ENCODE measurements around the gene HLA-B.
A peak's percentile ranks its signal among the peaks of the same experiment; 100 is the strongest.

The HLA-B gene

DNA sequence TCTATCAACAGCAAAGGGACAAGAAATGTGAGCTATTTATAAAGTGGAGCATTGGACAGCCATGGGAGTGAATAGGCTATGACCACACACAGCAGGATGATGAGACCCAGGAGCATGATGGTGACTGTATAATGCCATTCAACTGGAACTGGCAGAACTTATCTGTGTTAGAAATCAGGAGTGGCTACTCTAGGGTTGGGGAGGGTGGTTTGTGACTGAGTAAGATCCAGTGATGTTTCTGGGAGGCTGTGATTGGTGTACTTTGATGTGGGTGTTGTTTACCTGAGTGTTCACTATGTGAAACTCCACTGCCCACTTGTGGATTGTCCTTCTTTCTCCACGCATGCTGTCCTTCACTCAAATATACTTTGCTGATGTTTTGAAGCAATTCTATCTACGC, 11.5 kb upstream of the HLA-B start:
- TF ChIP-seq, protein P1, sequence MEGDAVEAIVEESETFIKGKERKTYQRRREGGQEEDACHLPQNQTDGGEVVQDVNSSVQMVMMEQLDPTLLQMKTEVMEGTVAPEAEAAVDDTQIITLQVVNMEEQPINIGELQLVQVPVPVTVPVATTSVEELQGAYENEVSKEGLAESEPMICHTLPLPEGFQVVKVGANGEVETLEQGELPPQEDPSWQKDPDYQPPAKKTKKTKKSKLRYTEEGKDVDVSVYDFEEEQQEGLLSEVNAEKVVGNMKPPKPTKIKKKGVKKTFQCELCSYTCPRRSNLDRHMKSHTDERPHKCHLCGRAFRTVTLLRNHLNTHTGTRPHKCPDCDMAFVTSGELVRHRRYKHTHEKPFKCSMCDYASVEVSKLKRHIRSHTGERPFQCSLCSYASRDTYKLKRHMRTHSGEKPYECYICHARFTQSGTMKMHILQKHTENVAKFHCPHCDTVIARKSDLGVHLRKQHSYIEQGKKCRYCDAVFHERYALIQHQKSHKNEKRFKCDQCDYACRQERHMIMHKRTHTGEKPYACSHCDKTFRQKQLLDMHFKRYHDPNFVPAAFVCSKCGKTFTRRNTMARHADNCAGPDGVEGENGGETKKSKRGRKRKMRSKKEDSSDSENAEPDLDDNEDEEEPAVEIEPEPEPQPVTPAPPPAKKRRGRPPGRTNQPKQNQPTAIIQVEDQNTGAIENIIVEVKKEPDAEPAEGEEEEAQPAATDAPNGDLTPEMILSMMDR (IDR thresholded peaks at IDR 0.05; ENCODE audit: insufficient read depth, low read depth, low read length, missing control alignments): no peak
- H3K4me3 ChIP-seq (ENCODE audit: low read length): no peak overlapping the region
- peak; percentile 42 for DNase-seq (ENCODE audit: low read depth)

DNA sequence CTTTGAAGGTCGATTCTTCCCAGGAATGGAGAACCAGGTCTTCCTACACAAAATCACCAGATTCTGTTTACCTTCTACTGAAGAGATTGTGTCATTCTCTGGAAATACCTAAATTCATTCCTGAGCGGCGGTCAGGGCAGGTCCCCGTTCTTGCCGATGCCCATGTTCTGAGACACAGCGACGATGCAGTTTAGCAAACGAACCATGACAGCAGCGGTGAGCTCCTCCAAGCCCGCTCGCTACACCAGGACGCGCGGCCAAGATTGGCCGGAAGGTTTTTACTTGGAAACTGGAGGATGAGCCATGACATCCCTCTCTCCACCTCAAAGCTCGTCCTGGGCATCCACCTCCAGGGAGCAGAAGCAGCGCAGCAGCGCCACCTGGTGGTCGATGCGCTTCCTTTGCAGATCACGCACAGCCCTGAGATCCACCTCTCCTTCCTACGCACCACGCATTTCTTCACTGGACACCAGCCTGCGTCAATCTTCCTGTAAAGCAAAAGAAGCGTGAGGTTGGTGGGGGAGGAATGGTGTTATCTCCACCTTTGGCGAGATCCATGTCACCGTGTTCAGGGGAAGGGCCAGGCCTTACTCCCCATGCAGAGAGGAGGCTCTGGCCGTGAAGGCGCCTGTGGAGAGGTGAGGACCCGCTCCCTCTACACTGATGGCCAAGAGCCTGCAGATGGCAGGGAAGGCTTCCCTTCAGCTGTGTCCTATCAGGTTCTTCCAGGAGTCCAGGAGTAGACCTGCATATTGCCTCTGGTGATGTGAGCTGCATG, 9.9 kb upstream of the HLA-B start:
- DNase-seq (ENCODE audit: low read depth): peak; percentile 90
- H3K4me3 ChIP-seq (ENCODE audit: low read length): no peak overlapping the region
- TF ChIP-seq, protein P1 (IDR thresholded peaks at IDR 0.05; ENCODE audit: insufficient read depth, low read depth, low read length, missing control alignments): peak; percentile 96

DNA sequence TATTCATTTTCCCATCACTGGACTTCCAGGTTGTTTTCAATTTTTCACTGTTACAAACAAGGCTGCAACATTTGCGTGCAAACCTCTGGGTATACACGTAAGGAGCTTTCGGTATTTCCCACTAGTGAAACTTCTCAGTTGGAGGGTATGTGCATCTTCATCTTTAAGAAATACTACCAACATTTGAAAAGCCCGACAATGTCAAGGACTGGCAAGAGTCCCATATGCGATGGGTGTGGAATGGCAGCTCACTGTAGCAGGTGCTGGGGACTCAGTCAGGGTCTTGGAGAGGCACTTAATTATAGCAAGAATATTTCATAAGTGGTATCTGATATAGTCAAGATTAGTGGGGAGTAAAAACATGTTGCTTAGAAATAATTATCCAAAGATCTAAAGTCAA, 8.9 kb upstream of the HLA-B start:
- DNase-seq (ENCODE audit: low read depth): no peak
- TF ChIP-seq, protein P1 (IDR thresholded peaks at IDR 0.05; ENCODE audit: insufficient read depth, low read depth, low read length, missing control alignments): no peak

DNA sequence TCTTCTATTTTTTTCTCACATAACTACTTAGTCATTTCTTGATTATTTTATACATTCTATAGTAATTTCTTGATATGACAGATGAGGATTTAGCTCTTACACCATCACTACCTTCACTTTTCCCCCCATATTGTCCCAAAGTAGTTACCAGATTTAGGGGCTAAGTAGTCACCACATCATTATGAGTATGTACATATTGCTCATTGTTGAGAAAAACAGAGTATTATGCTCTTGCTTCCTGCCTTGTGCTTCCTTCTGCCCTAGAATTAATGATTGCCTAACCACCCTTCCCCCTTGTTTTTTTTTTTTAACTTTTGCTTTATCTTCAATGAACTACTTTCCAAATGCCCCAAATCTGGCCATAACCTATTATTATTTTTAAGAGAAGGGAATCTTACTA, 6.8 kb upstream of the HLA-B start:
- no peak for DNase-seq (ENCODE audit: low read depth)
- TF ChIP-seq, protein P1 (IDR thresholded peaks at IDR 0.05; ENCODE audit: insufficient read depth, low read depth, low read length, missing control alignments): no peak
- H3K4me3 ChIP-seq (ENCODE audit: low read length): no peak overlapping the region

More for the DNA sequence above, 8.9 kb upstream of the HLA-B start:
- H3K4me3 ChIP-seq (ENCODE audit: low read length): no peak overlapping the region

DNA sequence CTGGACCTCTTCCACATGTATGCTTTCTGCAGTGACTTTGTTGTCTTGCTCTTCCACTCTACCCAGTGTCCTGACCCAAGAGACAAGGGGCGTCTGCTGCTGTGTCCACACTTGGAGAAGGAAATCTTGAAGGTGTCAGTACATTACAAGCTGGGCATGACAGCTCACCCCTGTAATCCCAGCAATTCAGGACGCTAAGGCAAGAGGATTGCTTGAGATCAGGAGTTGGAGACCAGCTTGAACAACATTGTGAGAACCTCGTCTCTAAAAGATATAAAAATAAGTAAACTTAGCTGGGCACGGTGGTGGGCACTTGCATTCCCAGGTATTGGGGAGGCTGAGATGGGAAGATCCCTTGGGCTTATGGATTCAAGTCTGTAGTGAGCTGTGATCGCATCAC, 5.8 kb upstream of the HLA-B start:
- TF ChIP-seq, protein P1 (IDR thresholded peaks at IDR 0.05; ENCODE audit: insufficient read depth, low read depth, low read length, missing control alignments): no peak
- DNase-seq (ENCODE audit: low read depth): no peak
- no peak overlapping the region for H3K4me3 ChIP-seq (ENCODE audit: low read length)

DNA sequence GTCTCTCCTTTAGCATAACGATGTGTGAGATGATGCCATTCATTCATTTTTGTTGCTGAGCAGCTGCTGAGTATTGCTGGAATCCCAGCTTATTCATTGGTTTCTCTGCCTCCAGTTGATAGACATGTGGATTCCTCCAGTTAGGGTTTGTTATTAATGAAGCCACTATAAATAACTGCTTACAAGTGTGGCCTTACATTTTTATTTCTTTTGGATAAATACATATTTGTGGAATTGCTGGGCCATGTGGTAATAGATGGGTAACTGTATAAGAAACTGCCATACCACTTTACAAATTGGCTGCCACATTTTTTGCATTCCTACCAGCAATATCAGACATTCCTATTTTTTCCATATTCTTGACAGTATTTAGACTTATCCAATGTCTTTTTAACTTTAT, 2.6 kb upstream of the HLA-B start:
- no peak for DNase-seq (ENCODE audit: low read depth)

More for the DNA sequence above, 2.6 kb upstream of the HLA-B start:
- H3K4me3 ChIP-seq (ENCODE audit: low read length): no peak overlapping the region
- TF ChIP-seq, protein P1 (IDR thresholded peaks at IDR 0.05; ENCODE audit: insufficient read depth, low read depth, low read length, missing control alignments): no peak
